SH-SY5Y (cell line): ENCODE measurements around the gene ABR.

ENCODE experiments used
- GATA2 ChIP-seq: IDR thresholded peaks from 2 replicates; pipeline ENCODE4 v1.6.1; 2011; ENCODE audit warnings: mild to moderate bottlenecking, low read depth, low read length
- GATA3 ChIP-seq: IDR thresholded peaks from 2 replicates; pipeline ENCODE4 v1.6.1; 2011; ENCODE audit warnings: low read depth, mild to moderate bottlenecking, low read length, moderate library complexity

GRCh38 chr17:1095853-1096173 is 84.0 kb downstream of the ABR start:
- TF ChIP-seq GATA3 = no peak
- no peak for TF ChIP-seq GATA2
